Bronchial epithelial cell (primary cell): ENCODE data around the gene SSR1. TPM values are rescaled to one million over a fixed set of nuclear protein-coding genes. Genes with fewer than 3 reads are reported as not detected.

Experiments used
- DNase-seq: peaks from one replicate; pipeline ENCODE4 v3.0.0-alpha.2; 2010; ENCODE audit warnings: low read depth
- FAIRE-seq: peaks from 2 replicates; lab custom pipeline; 2011; peaks lifted over from hg19 to GRCh38; lab: Jason Lieb, UNC
- H3K27me3 ChIP-seq: 2 replicates; pipeline ENCODE4 v1.5.1; 2011; ENCODE audit warnings: low read length; ENCODE audit not compliant: control insufficient read depth, insufficient read depth
- H3K36me3 ChIP-seq: 2 replicates; pipeline ENCODE4 v1.5.1; 2011; ENCODE audit warnings: low read length; ENCODE audit not compliant: control insufficient read depth, insufficient read depth
- H3K4me3 ChIP-seq: 2 replicates; pipeline ENCODE4 v1.5.1; 2011; ENCODE audit warnings: mild to moderate bottlenecking, low read depth, low read length, control low read depth
- CTCF ChIP-seq: IDR thresholded peaks from 2 replicates; pipeline ENCODE4 v1.5.1; 2011; ENCODE audit warnings: mild to moderate bottlenecking, moderate library complexity, low read length, control low read depth, inconsistent platforms; ENCODE audit not compliant: insufficient read depth, severe bottlenecking
- total RNA-seq: library from RNA; depleted of rRNA; stranded (reverse); fragments of >200 nt; gene quantifications from 2 replicates; pipeline ENCODE4 v1.2.1, GENCODE V29; 2014

Gene SSR1
- total RNA-seq, 1 donor from 2014 or later, result 36.9 TPM

GRCh38 chr6:7257521-7258230 is 55.3 kb downstream of the SSR1 start:
- no peak for TF ChIP-seq CTCF
- no peaks in the 10 kb centered on the region for H3K36me3 ChIP-seq
- no peak overlapping the region for H3K4me3 ChIP-seq
- DNase-seq, result no peak
- FAIRE-seq, result no peak
- no peaks in the 10 kb centered on the region for H3K27me3 ChIP-seq

GRCh38 chr6:7256785-7257184 is 56.2 kb downstream of the SSR1 start:
- Histone ChIP-seq H3K36me3 (no peaks in the 10 kb centered on the region), H3K27me3 (no peaks in the 10 kb centered on the region), H3K4me3 (no peak overlapping the region)
- no peak for FAIRE-seq
- TF ChIP-seq CTCF, result no peak
- no peak for DNase-seq

DNA sequence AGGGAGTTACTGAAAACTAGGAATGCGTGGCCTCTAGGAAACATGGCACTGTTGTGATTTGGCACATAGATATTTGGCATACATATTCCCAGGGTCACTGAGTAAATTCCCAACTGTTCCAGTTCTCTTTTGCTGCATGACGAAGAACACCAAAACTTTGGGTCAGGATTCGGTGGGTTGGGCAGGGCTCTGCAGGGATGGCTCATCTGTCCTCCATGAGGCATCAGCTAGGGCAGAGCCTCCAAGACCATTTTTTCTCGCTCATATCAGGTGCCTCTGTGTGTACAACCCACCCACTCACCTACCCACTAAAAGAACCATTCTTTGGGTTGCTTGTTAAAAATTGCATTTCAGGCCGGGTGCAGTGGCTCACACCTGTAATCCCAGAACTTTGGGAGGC is 57.1 kb downstream of the SSR1 start:
- Histone ChIP-seq H3K27me3 (no peaks in the 10 kb centered on the region), H3K4me3 (no peak overlapping the region), H3K36me3 (no peaks in the 10 kb centered on the region)
- FAIRE-seq (no peak), DNase-seq (no peak)
- no peak for TF ChIP-seq CTCF

DNA sequence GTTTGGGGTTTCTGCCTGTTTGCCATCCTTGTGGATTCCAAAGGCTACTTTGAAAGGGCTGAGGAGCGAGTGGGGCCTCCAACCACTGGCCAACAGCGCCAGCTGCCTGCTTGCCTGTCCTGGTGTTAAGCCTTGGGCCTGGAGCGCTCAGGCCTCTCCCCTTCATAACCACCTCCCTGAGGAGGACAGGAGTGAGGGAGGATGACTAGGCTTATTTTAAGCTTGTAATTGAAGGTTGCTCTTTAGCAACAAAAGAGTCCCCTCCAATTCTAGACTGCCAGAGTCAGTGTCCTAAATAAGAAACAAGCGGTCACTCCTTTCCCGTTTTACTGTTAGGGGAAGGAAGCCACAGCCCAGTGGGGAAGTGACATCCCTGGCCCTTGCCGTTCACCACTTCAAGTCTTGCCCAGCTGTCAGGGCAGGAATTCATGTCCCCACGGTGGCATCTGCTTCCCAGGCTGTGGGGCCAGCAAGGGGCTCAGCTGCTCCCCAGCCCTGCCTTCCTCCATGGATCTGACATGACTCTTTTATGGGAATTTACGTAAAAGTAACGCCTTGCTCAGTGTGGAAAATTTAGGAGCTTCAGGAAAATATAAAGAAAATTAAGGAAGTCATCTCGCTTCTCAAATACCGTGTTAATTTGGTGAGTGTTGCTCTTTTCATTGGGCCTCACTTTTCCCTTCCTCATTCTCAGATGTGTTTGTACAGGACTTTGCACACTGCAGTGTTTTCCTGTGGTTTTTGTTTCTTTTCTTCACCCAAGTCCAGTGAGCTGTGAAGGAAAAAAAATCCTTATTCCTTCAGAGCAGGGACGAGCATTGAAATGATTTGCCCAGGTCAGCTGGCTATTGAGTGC is 57.8 kb downstream of the SSR1 start:
- Histone ChIP-seq H3K36me3 (no peaks in the 10 kb centered on the region), H3K4me3 (no peak overlapping the region), H3K27me3 (no peaks in the 10 kb centered on the region)
- TF ChIP-seq CTCF, result no peak
- no peak for FAIRE-seq
- DNase-seq, result no peak

- DNase-seq, result no peak
- Histone ChIP-seq H3K27me3 (no peaks in the 10 kb centered on the region), H3K4me3 (no peak overlapping the region), H3K36me3 (peaks cover 20% of the 10 kb centered on the region)
- TF ChIP-seq CTCF, result no peak
- no peak for FAIRE-seq
Measured at GRCh38 chr6:7252390-7252789, 60.6 kb downstream of the SSR1 start.
